Stimulated activated CD4-positive, alpha-beta T cell treated with anti-CD3 and anti-CD28 coated beads, Interleukin-4, amount 100 ng/mL, for 1 hour (primary cell): Measurements from ENCODE around the gene MIEF2.

Experiments
- DNase-seq: peaks from one replicate; pipeline ENCODE4 v3.0.0-alpha.2; 2020

The MIEF2 gene

GRCh38 chr17:18235743-18236256 lies 24.7 kb upstream of the MIEF2 start:
- peak; percentile 14 for DNase-seq

GRCh38 chr17:18236494-18236893 lies 24.0 kb upstream of the MIEF2 start:
- DNase-seq: no peak

- no peak for DNase-seq
Observed at GRCh38 chr17:18237461-18237860, 23.0 kb upstream of the MIEF2 start.

- DNase-seq: no peak
Observed at GRCh38 chr17:18238299-18238698, 22.2 kb upstream of the MIEF2 start.

GRCh38 chr17:18240449-18240848 lies 20.0 kb upstream of the MIEF2 start:
- DNase-seq: no peak

GRCh38 chr17:18241229-18241871 lies 19.1 kb upstream of the MIEF2 start:
- no peak for DNase-seq

- DNase-seq: no peak
Observed at GRCh38 chr17:18245038-18245776, 15.3 kb upstream of the MIEF2 start.

- DNase-seq: no peak
Observed at GRCh38 chr17:18246109-18246725, 14.2 kb upstream of the MIEF2 start.

- DNase-seq: peak; percentile 46
Observed at GRCh38 chr17:18246880-18247612, 13.4 kb upstream of the MIEF2 start.

GRCh38 chr17:18247613-18248001 lies 12.9 kb upstream of the MIEF2 start:
- DNase-seq: no peak

- DNase-seq: peak; percentile 58
Observed at GRCh38 chr17:18248300-18248731, 12.1 kb upstream of the MIEF2 start.

- no peak for DNase-seq
Observed at GRCh38 chr17:18248811-18249210, 11.7 kb upstream of the MIEF2 start.

GRCh38 chr17:18250259-18250658 lies 10.2 kb upstream of the MIEF2 start:
- no peak for DNase-seq

GRCh38 chr17:18250708-18251107 lies 9.8 kb upstream of the MIEF2 start:
- no peak for DNase-seq

- no peak for DNase-seq
Observed at GRCh38 chr17:18251204-18251603, 9.3 kb upstream of the MIEF2 start.

GRCh38 chr17:18252160-18252559 lies 8.3 kb upstream of the MIEF2 start:
- DNase-seq: no peak

- no peak for DNase-seq
Observed at GRCh38 chr17:18253187-18253884, 7.1 kb upstream of the MIEF2 start.

- DNase-seq: no peak
Observed at GRCh38 chr17:18253947-18254821, 6.3 kb upstream of the MIEF2 start.

- no peak for DNase-seq
Observed at GRCh38 chr17:18254888-18255649, 5.4 kb upstream of the MIEF2 start.

GRCh38 chr17:18256351-18256750 lies 4.1 kb upstream of the MIEF2 start:
- DNase-seq: no peak

GRCh38 chr17:18256776-18257175 lies 3.7 kb upstream of the MIEF2 start:
- no peak for DNase-seq
